Measurements from ENCODE around the gene CSAG2.
"Not testable (repeated sequence)": the region's sequence is repeated elsewhere in the genome, so short reads cannot be mapped to it uniquely, and the experiment has no call there.

CSAG2 gene

GRCh38 chrX:152709173-152709572 lies at the start of gene CSAG2:
CSAG2 (minus strand) TSS chrX:152709273; CDS start chrX:152709112, 161 bp downstream.
- DNase-seq, result not testable (repeated sequence)

- DNase-seq, result not testable (repeated sequence)
These were observed 45.8 kb upstream of the CSAG2 start for GRCh38 chrX:152754871-152755270.

- DNase-seq, result not testable (repeated sequence)
These were observed 44.9 kb upstream of the CSAG2 start, which contains the start of gene MAGEA2 for GRCh38 chrX:152753686-152754650. MAGEA2 (minus strand) TSS chrX:152753842; CDS start chrX:152751363, 2,479 bp downstream.

GRCh38 chrX:152738560-152738959 lies 29.5 kb upstream of the CSAG2 start:
- no peak for DNase-seq

GRCh38 chrX:152736528-152736927 lies 27.5 kb upstream of the CSAG2 start:
- not testable (repeated sequence) for DNase-seq

- no peak for DNase-seq
These were observed 26.9 kb upstream of the CSAG2 start for GRCh38 chrX:152735860-152736511.

GRCh38 chrX:152735101-152735500 lies 26.0 kb upstream of the CSAG2 start:
- DNase-seq, result no peak

GRCh38 chrX:152734143-152734858 lies 25.2 kb upstream of the CSAG2 start:
- not testable (repeated sequence) for DNase-seq

GRCh38 chrX:152733261-152733975 lies 24.3 kb upstream of the CSAG2 start, which contains the start of the genes CSAG1 and MAGEA12:
CSAG1 (minus strand) TSS chrX:152733721; CDS start chrX:152732460, 1,261 bp downstream.
MAGEA12 (plus strand) TSS chrX:152733757; CDS start chrX:152736162, 2,405 bp downstream.
- DNase-seq, result peak; percentile 67

- DNase-seq, result no peak
These were observed 16.3 kb upstream of the CSAG2 start for GRCh38 chrX:152725409-152725808.

GRCh38 chrX:152713815-152714787 lies 5.0 kb upstream of the CSAG2 start, which contains the start of gene MAGEA2B:
MAGEA2B (plus strand) TSS chrX:152714628; CDS start chrX:152717107, 2,479 bp downstream.
- DNase-seq, result not testable (repeated sequence)

- not testable (repeated sequence) for DNase-seq
These were observed 4.1 kb upstream of the CSAG2 start for GRCh38 chrX:152713195-152713594.

GRCh38 chrX:152706500-152706899 lies 2.6 kb downstream of the CSAG2 start:
- DNase-seq, result not testable (repeated sequence)

- DNase-seq, result not testable (repeated sequence)
These were observed 8.7 kb downstream of the CSAG2 start for GRCh38 chrX:152700390-152700789.

GRCh38 chrX:152697952-152698931 lies 10.8 kb downstream of the CSAG2 start, which contains the start of gene MAGEA3:
MAGEA3 (plus strand) TSS chrX:152698794; CDS start chrX:152700833, 2,039 bp downstream.
- DNase-seq, result not testable (repeated sequence)

- DNase-seq, result not testable (repeated sequence)
These were observed 28.1 kb downstream of the CSAG2 start for GRCh38 chrX:152681012-152681411.

- not testable (repeated sequence) for DNase-seq
These were observed 34.4 kb downstream of the CSAG2 start for GRCh38 chrX:152674652-152675051.

GRCh38 chrX:152674135-152674534 lies 34.9 kb downstream of the CSAG2 start:
- DNase-seq, result no peak

GRCh38 chrX:152663086-152663485 lies 46.0 kb downstream of the CSAG2 start:
- DNase-seq, result no peak

Data from NCI-H510A (cell line).